Heart right ventricle (tissue), 16 donors: ENCODE results near the gene CREB3L1. TPM values are rescaled to one million over a fixed set of nuclear protein-coding genes. Genes with fewer than 3 reads are reported as not detected.

Experiments used
- ATAC-seq, 8 donors: fragments of 200-7000 bp; cut with Tn5 transposase; one replicate each; pipeline ENCODE4 v1.9.1; 2020; ENCODE audit warnings: mild to moderate bottlenecking in 8 of 8, moderate library complexity in 8 of 8, moderate number of reproducible peaks in 1 of 8
- DNase-seq, 2 donors: peaks; one replicate each; pipeline ENCODE4 v3.0.0-alpha.2; 2020
- H3K27ac ChIP-seq, 10 donors: fragments of 200-600 bp; sonication (generic) in 2 of 10; one replicate each; pipeline versions ENCODE4 v1.5.0 to v1.8.0; 2020 to 2022; ENCODE audit warnings: mild to moderate bottlenecking in 3 of 10
- H3K27me3 ChIP-seq, 7 donors: fragments of 200-600 bp; one replicate each; pipeline ENCODE4 v1.8.0; 2021 to 2022; ENCODE audit warnings: mild to moderate bottlenecking in 2 of 7
- H3K36me3 ChIP-seq, 9 donors: fragments of 200-600 bp; sonication (generic) in 1 of 9; one replicate each; pipeline versions ENCODE4 v1.5.0 to v1.8.0; 2020 to 2022; ENCODE audit warnings: mild to moderate bottlenecking in 2 of 9
- H3K4me1 ChIP-seq, 9 donors: fragments of 200-600 bp; sonication (generic) in 1 of 9; one replicate each; pipeline versions ENCODE4 v1.5.0 to v1.8.0; 2020 to 2022; ENCODE audit warnings: mild to moderate bottlenecking in 4 of 9
- H3K4me3 ChIP-seq, 10 donors: fragments of 200-600 bp; sonication (generic) in 2 of 10; one replicate each; pipeline versions ENCODE4 v1.5.0 to v1.8.0; 2020 to 2022; ENCODE audit warnings: mild to moderate bottlenecking in 7 of 10, moderate library complexity in 2 of 10
- H3K9me3 ChIP-seq, 11 donors: fragments of 200-600 bp in 10 of 11; sonication (generic) in 2 of 11; one replicate each; pipeline versions ENCODE4 v1.5.0 to v1.8.0; 2013 to 2022; ENCODE audit warnings: mild to moderate bottlenecking in 2 of 11, control low read depth in 1 of 11, moderate library complexity in 1 of 11
- WGBS, 2 donors: extraction: QIAGEN DNeasy Blood & Tissue Kit; methylation state at CpG; one replicate each; pipeline ENCODE4 v1.1.7; 2013; ENCODE audit warnings: inconsistent platforms in 1 of 2; 5-methylcytosine and 5-hydroxymethylcytosine counted together
- intact Hi-C, 10 donors: fragments of 100-400 bp; cut with DNase I; formaldehyde crosslinking; loops; one replicate each; pipeline versions ENCODE4 v1.11.1 to v1.14.2; 2022
- polyA plus RNA-seq, 2 donors: library from polyadenylated mRNA; stranded (reverse); fragments of 200-250 nt; gene quantifications; one replicate each; pipeline ENCODE4 v1.2.3, GENCODE V29; 2013
- total RNA-seq, 10 donors: library from RNA; stranded (reverse); fragmentation: NEBNext Ultra II Directional in 3 of 10; extraction: Animal tissue kit (Norgen Biotek cat#: 25700) in 3 of 10; gene quantifications; one replicate each; pipeline versions ENCODE4 v1.2.1 to v1.2.4, GENCODE V29; 2021 to 2023
- TF ChIP-seq, protein P1 (sequence below), 9 donors: fragments of 200-600 bp; sonication (generic) in 2 of 9; IDR thresholded peaks; one replicate each; pipeline versions ENCODE4 v1.5.0 to v1.8.0; 2021 to 2022; ENCODE audit warnings: antibody characterized with exemption in 9 of 9, mild to moderate bottlenecking in 5 of 9, moderate library complexity in 1 of 9
- donor health status: Arrhythmogenic right ventricular cardiomyopathy.
- donor health status: ischemic (EF 13 %, LVEDD 7.1; RV severe dilation, severe dysfunction).
- donor health status: healthy with polysubstance abuse.
- donor health status: DM: no; HTN: yes; CAD: no.
- donor health status: DM: no; HTN: no; CAD: no.
- donor health status: ischemic (EF 25% LVEDD 6.9; RV normal size, moderate dysfunction).
- donor health status: ischemic (EF 25% LVEDD 5.7; RV mildly dilated, moderate dysfunction).
- donor health status: healthy.
- donor health status: DM: yes; HTN: yes; CAD: no.
- donor health status: Ischemic cardiomyopathy.
- donor health status: ischemic (EF 35%, LVEDD 5.7; RV mildly dilated, moderate dysfunction).
- donor health status: nonischemic (EF 11% LVEDD 7.7; RV severe dilation, severe dysfunction).
- donor health status: DM: yes; HTN: yes; CAD: no.
- donor health status: PGD.
- donor health status: ischemic (EF 29% LVEDD 5.4; RV normal size, mild dysfunction).
- donor health status: nonischemic (EF 23%, LVEDD 6.1; RV moderate dilation, normal function).

Gene CREB3L1
- total and polyA plus RNA-seq, 12 donors = 9.7 to 127 (median 36.1) TPM

GRCh38 chr11:46335890-46336562, 58.6 kb downstream of the CREB3L1 start:
- Histone ChIP-seq H3K9me3 (no peaks in the 10 kb centered on the region), H3K27me3 (peaks cover 5 to 38% (median 20%) of the 10 kb centered on the region in 7 donors), H3K4me1 (peaks cover 20 to 82% (median 47%) of the 10 kb centered on the region in 9 donors), H3K36me3 (no peaks in the 10 kb centered on the region), H3K4me3 (no peak overlapping the region), H3K27ac (no peak overlapping the region)
- TF ChIP-seq, protein P1, sequence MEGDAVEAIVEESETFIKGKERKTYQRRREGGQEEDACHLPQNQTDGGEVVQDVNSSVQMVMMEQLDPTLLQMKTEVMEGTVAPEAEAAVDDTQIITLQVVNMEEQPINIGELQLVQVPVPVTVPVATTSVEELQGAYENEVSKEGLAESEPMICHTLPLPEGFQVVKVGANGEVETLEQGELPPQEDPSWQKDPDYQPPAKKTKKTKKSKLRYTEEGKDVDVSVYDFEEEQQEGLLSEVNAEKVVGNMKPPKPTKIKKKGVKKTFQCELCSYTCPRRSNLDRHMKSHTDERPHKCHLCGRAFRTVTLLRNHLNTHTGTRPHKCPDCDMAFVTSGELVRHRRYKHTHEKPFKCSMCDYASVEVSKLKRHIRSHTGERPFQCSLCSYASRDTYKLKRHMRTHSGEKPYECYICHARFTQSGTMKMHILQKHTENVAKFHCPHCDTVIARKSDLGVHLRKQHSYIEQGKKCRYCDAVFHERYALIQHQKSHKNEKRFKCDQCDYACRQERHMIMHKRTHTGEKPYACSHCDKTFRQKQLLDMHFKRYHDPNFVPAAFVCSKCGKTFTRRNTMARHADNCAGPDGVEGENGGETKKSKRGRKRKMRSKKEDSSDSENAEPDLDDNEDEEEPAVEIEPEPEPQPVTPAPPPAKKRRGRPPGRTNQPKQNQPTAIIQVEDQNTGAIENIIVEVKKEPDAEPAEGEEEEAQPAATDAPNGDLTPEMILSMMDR (IDR thresholded peaks at IDR 0.05) = no peak
- ATAC-seq (no peak), DNase-seq (no peak)
- 92 to 94% methylated on average over 11 of the region's 11 CpGs for WGBS, 2 donors
- intact Hi-C loops = no loop called here

- no peaks in the 10 kb centered on the region for H3K9me3 ChIP-seq
- H3K36me3 ChIP-seq = no peaks in the 10 kb centered on the region
- no peak overlapping the region for H3K27ac ChIP-seq
- DNase-seq = no peak
- WGBS, 2 donors = 91 to 93% methylated on average over 12 of the region's 12 CpGs
- intact Hi-C loops = no loop called here
- H3K4me3 ChIP-seq = no peak overlapping the region
- peaks cover 5 to 32% (median 20%) of the 10 kb centered on the region in 7 donors for H3K27me3 ChIP-seq
- no peak for ATAC-seq
- H3K4me1 ChIP-seq = peaks cover 20 to 79% (median 47%) of the 10 kb centered on the region in 9 donors
- TF ChIP-seq, protein P1 (IDR thresholded peaks at IDR 0.05) = no peak
Measured at GRCh38 chr11:46336563-46337180, 59.2 kb downstream of the CREB3L1 start.

- peaks cover 15 to 79% (median 51%) of the 10 kb centered on the region in 9 donors for H3K4me1 ChIP-seq
Measured at GRCh38 chr11:46337626-46338345, 60.3 kb downstream of the CREB3L1 start.

GRCh38 chr11:46338636-46338987, 61.1 kb downstream of the CREB3L1 start:
- no peaks in the 10 kb centered on the region for H3K9me3 ChIP-seq
- 23 to 25% methylated on average over 9 of the region's 9 CpGs for WGBS, 2 donors
- H3K36me3 ChIP-seq = no peaks in the 10 kb centered on the region
- ATAC-seq = no peak
- no peak for DNase-seq
- intact Hi-C loops = no loop called here
- H3K4me1 ChIP-seq = peaks cover 15 to 79% (median 54%) of the 10 kb centered on the region in 9 donors
- H3K4me3 ChIP-seq = peak overlapping the region in 8 of 10 donors; percentile 20 to 44 (median 36)
- peak overlapping the region; percentile 64 to 97 (median 92) for H3K27ac ChIP-seq
- peaks cover 0 to 12% (median 6%) of the 10 kb centered on the region in 7 donors for H3K27me3 ChIP-seq
- TF ChIP-seq, protein P1 (IDR thresholded peaks at IDR 0.05) = no peak

More at GRCh38 chr11:46337626-46338345, 60.3 kb downstream of the CREB3L1 start:
- peak overlapping the region in 9 of 10 donors; percentile 0 to 97 (median 92) for H3K27ac ChIP-seq
- no peak overlapping the region for H3K4me3 ChIP-seq
- ATAC-seq (no peak), DNase-seq (no peak)
- peaks cover 2 to 21% (median 13%) of the 10 kb centered on the region in 7 donors for H3K27me3 ChIP-seq
- intact Hi-C loops = no loop called here
- H3K9me3 ChIP-seq = no peaks in the 10 kb centered on the region
- WGBS, 2 donors = 88 to 92% methylated on average over 13 of the region's 13 CpGs
- no peaks in the 10 kb centered on the region for H3K36me3 ChIP-seq
- TF ChIP-seq, protein P1 (IDR thresholded peaks at IDR 0.05) = no peak
